GM18508 (cell line): ENCODE data around the gene THAP2.
"Not testable (repeated sequence)": the region's sequence is repeated elsewhere in the genome, so short reads cannot be mapped to it uniquely, and the experiment has no call there.

ENCODE experiments used
- ATAC-seq: cut with Tn5 transposase; IDR thresholded peaks from one replicate; pipeline ENCODE4 v1.9.1; 2021; ENCODE audit warnings: moderate number of reproducible peaks; ENCODE audit not compliant: insufficient read depth, unreplicated experiment

The THAP2 gene

GRCh38 chr12:71695782-71696181, 31.7 kb downstream of the THAP2 start:
- no peak for ATAC-seq

GRCh38 chr12:71702181-71702580, 38.1 kb downstream of the THAP2 start:
- not testable (repeated sequence) for ATAC-seq

- no peak for ATAC-seq
These were observed 38.5 kb downstream of the THAP2 start for GRCh38 chr12:71702590-71702989.

- no peak for ATAC-seq
These were observed 39.1 kb downstream of the THAP2 start for GRCh38 chr12:71703206-71703605.

- ATAC-seq, result no peak
These were observed 40.8 kb downstream of the THAP2 start for GRCh38 chr12:71704920-71705319.

GRCh38 chr12:71708658-71709057, 44.6 kb downstream of the THAP2 start:
- ATAC-seq, result no peak

GRCh38 chr12:71710276-71711125, 46.4 kb downstream of the THAP2 start:
- ATAC-seq, result no peak

- no peak for ATAC-seq
These were observed 54.5 kb downstream of the THAP2 start for GRCh38 chr12:71718611-71719010.

- no peak for ATAC-seq
These were observed 55.7 kb downstream of the THAP2 start for GRCh38 chr12:71719647-71720370.

GRCh38 chr12:71721783-71722505, 57.8 kb downstream of the THAP2 start:
- ATAC-seq, result no peak

GRCh38 chr12:71725011-71725410, 60.9 kb downstream of the THAP2 start:
- no peak for ATAC-seq

GRCh38 chr12:71726548-71726947, 62.4 kb downstream of the THAP2 start:
- ATAC-seq, result no peak

GRCh38 chr12:71727958-71728357, 63.9 kb downstream of the THAP2 start:
- no peak for ATAC-seq
